Kidney (tissue), 14 donors: ENCODE data around the gene RETSAT. TPM values are rescaled to one million over a fixed set of nuclear protein-coding genes. Genes with fewer than 3 reads are reported as not detected.

Experiments used
- DNase-seq, 5 donors: peaks; one replicate each; pipeline ENCODE4 v3.0.0-alpha.2; 2013 to 2020
- FAIRE-seq: peaks from 2 replicates; lab custom pipeline; 2012; peaks lifted over from hg19 to GRCh38; lab: Jason Lieb, UNC
- H3K27ac ChIP-seq, 2 donors: one replicate each; pipeline ENCODE4 v1.7.0; 2013; ENCODE audit warnings: low read depth in 2 of 2, low read length in 2 of 2, inconsistent platforms in 1 of 2
- H3K27me3 ChIP-seq: one replicate; pipeline ENCODE4 v1.7.1; 2013; ENCODE audit warnings: low read length, inconsistent platforms; ENCODE audit not compliant: control insufficient read depth, insufficient read depth
- H3K36me3 ChIP-seq, 3 donors: one replicate each; pipeline versions ENCODE4 v1.7.0 to v1.7.1; 2013; ENCODE audit warnings: low read length in 3 of 3, control low read depth in 1 of 3, inconsistent platforms in 1 of 3; ENCODE audit not compliant: insufficient read depth in 3 of 3, control insufficient read depth in 2 of 3
- H3K4me1 ChIP-seq, 3 donors: one replicate each; pipeline versions ENCODE4 v1.7.0 to v1.7.1; 2013; ENCODE audit warnings: low read length in 3 of 3, inconsistent platforms in 1 of 3, low read depth in 1 of 3; ENCODE audit not compliant: control insufficient read depth in 2 of 3, insufficient read depth in 2 of 3
- H3K4me3 ChIP-seq, 3 donors: one replicate each; pipeline versions ENCODE4 v1.7.0 to v1.8.1; 2013; ENCODE audit warnings: low read length in 3 of 3, control low read depth in 1 of 3, inconsistent platforms in 1 of 3
- H3K9ac ChIP-seq, 3 donors: one replicate each; pipeline versions ENCODE4 v1.7.0 to v1.7.1; 2013; ENCODE audit warnings: low read length in 3 of 3, control low read depth in 1 of 3, inconsistent platforms in 1 of 3
- H3K9me3 ChIP-seq, 3 donors: one replicate each; pipeline versions ENCODE4 v1.7.0 to v1.7.1; 2013; ENCODE audit warnings: low read length in 3 of 3, control low read depth in 1 of 3, inconsistent platforms in 1 of 3; ENCODE audit not compliant: control insufficient read depth in 2 of 3, insufficient read depth in 1 of 3
- intact Hi-C: fragments of 100-400 bp; cut with DNase I; formaldehyde crosslinking; loops from one replicate; pipeline ENCODE4 v1.11.1; 2022
- polyA plus RNA-seq: library from polyadenylated mRNA; stranded (reverse); fragments of 350-450 nt; fragmentation: Illumina TruSeq; extraction: RNeasy Lipid Tissue Mini Kit (QIAGEN cat#74804); gene quantifications from one replicate; pipeline ENCODE4 v1.2.3, GENCODE V29; 2014; ENCODE audit warnings: low read depth, low replicate concordance; ENCODE audit not compliant: insufficient read depth
- total RNA-seq: library from RNA; stranded (reverse); fragmentation: NEBNext Ultra II Directional; extraction: Animal tissue kit (Norgen Biotek cat#: 25700); gene quantifications from one replicate; pipeline ENCODE4 v1.2.1, GENCODE V29; 2021
- TF ChIP-seq, protein P1 (sequence below): IDR thresholded peaks from 3 replicates; pipeline ENCODE4 v1.5.1; 2012; ENCODE audit warnings: mild to moderate bottlenecking, moderate library complexity, borderline replicate concordance; ENCODE audit not compliant: insufficient read depth; ENCODE audit errors: extremely low read depth
- donor health status: control.
- donor health status: control.
- donor health status: control.
- donor health status: control.
- donor health status: control.
- donor health status: DM: yes; HTN: yes; CAD: no.
- donor health status: Normal renal cell carcinoma (clear cell type).

RETSAT gene
- total and polyA plus RNA-seq, 2 donors from 2014 or later: 42.9 to 53.9 TPM

DNA sequence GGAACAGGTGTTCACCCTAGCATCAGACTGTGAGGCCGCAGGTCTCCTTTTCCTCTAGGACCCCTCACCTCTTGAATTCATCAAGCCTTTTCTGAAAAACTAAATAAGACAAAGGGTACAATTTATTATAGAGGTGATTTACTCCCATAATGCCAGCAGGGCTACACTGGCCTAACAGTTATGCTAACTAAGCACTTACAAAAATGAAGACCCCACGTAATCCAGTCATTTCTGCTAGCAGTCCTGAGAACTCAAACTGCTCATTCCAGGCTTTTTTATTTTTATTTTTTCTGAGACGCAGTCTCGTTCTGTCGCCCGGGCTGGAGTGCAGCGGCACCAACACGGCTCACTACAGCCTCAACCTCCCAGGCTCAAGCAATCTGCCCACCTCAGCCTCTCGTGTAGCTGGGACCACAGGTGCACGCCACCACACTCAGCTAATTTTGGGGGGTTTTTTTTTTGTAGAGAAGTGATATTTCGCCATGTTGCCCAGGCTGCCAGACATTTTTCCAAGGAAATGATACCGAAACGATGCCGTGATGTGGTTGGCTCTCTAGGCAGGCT is 41.7 kb upstream of the RETSAT start:
- peak overlapping the region in 1 of 3 donors; percentile 21 for H3K9ac ChIP-seq
- H3K4me1 ChIP-seq: peaks cover 0 to 20% (median 4%) of the 10 kb centered on the region in 3 donors
- intact Hi-C loops: no loop called here
- H3K27me3 ChIP-seq: no peaks in the 10 kb centered on the region
- peak overlapping the region in 1 of 3 donors; percentile 18 for H3K4me3 ChIP-seq
- TF ChIP-seq, protein P1, sequence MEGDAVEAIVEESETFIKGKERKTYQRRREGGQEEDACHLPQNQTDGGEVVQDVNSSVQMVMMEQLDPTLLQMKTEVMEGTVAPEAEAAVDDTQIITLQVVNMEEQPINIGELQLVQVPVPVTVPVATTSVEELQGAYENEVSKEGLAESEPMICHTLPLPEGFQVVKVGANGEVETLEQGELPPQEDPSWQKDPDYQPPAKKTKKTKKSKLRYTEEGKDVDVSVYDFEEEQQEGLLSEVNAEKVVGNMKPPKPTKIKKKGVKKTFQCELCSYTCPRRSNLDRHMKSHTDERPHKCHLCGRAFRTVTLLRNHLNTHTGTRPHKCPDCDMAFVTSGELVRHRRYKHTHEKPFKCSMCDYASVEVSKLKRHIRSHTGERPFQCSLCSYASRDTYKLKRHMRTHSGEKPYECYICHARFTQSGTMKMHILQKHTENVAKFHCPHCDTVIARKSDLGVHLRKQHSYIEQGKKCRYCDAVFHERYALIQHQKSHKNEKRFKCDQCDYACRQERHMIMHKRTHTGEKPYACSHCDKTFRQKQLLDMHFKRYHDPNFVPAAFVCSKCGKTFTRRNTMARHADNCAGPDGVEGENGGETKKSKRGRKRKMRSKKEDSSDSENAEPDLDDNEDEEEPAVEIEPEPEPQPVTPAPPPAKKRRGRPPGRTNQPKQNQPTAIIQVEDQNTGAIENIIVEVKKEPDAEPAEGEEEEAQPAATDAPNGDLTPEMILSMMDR: no peak
- DNase-seq (no peak), FAIRE-seq (no peak)
- peaks cover 0 to 4% (median 2%) of the 10 kb centered on the region in 3 donors for H3K36me3 ChIP-seq
- H3K9me3 ChIP-seq: no peaks in the 10 kb centered on the region
- H3K27ac ChIP-seq: peak overlapping the region; percentile 52 to 76

DNA sequence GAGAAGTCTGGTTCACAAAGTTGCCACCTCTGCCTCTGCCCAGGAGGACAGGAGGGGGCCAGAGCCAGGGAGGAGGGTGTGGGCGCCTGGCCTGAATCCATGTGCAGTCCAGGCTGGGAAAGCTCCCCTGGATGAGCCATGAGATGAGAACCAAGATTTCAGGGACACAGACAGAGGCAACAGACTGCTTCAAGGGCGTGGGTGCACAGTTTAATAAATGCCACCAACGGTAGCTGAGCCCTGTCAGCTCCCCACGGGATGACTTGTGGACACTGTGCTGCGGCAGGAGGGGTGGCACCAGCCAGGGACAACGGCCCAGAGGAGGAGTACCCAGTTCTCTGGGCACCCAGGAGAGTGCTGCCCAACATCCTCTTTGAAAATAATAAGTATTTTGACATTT is 40.6 kb upstream of the RETSAT start:
- Histone ChIP-seq H3K27me3 (no peaks in the 10 kb centered on the region), H3K4me1 (peaks cover 0 to 20% (median 4%) of the 10 kb centered on the region in 3 donors), H3K27ac (no peak overlapping the region)

DNA sequence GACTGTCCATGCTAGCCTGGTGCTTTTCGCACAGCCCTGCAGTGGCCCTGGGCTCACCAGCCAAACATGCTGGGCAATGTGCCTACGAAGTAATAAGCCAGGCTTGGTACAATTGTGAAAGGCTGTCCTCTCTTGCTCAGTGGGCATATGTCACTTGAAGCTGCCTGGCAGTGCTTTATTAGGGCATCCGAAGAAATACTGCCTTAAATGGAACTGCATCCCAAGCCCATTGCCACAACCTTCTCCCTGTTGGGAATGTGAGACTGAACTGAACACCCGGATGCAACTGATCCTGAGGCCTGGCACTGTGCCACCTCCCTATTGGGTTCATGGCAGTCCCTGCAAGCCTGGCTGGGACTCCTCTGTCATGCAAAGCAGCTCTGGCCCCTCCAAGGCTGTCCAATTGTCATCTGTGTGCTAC is 39.9 kb upstream of the RETSAT start:
- Histone ChIP-seq H3K4me1 (peaks cover 0 to 20% (median 4%) of the 10 kb centered on the region in 3 donors), H3K27ac (no peak overlapping the region), H3K9me3 (no peaks in the 10 kb centered on the region), H3K36me3 (peaks cover 0 to 5% (median 4%) of the 10 kb centered on the region in 3 donors), H3K4me3 (no peak overlapping the region), H3K27me3 (no peaks in the 10 kb centered on the region), H3K9ac (no peak overlapping the region)
- intact Hi-C loops: no loop called here
- TF ChIP-seq, protein P1: no peak
- peak in 1 of 5 donors; percentile 32 for DNase-seq
- FAIRE-seq: no peak

More for the DNA sequence above, 40.6 kb upstream of the RETSAT start:
- DNase-seq: no peak
- TF ChIP-seq, protein P1: no peak
- FAIRE-seq: no peak
- Histone ChIP-seq H3K4me3 (no peak overlapping the region), H3K9ac (no peak overlapping the region), H3K36me3 (peaks cover 0 to 4% (median under 1%) of the 10 kb centered on the region in 3 donors), H3K9me3 (no peaks in the 10 kb centered on the region)
- intact Hi-C loops: no loop called here
